Astrocyte of the spinal cord (primary cell): ENCODE results near the gene GGCX.
"Not testable (repeated sequence)": the region's sequence is repeated elsewhere in the genome, so short reads cannot be mapped to it uniquely, and the experiment has no call there.

ENCODE experiments used
- DNase-seq: peaks from one replicate; pipeline ENCODE4 v3.0.0; 2011; ENCODE audit warnings: low read depth, low spot score
- H3K4me3 ChIP-seq: 2 replicates; pipeline ENCODE4 v1.5.1; 2011; ENCODE audit warnings: low read depth, mild to moderate bottlenecking, low read length, moderate library complexity
- in situ Hi-C: cut with HindIII; loops from 2 replicates; pipeline ENCODE4 v1.10.0; 2017; ENCODE audit warnings: low sequenced_read_pairs
- TF ChIP-seq, protein P1 (sequence below): IDR thresholded peaks from 2 replicates; pipeline ENCODE4 v1.5.1; 2012; ENCODE audit warnings: low read depth, mild to moderate bottlenecking, low read length, inconsistent platforms

Gene GGCX

DNA sequence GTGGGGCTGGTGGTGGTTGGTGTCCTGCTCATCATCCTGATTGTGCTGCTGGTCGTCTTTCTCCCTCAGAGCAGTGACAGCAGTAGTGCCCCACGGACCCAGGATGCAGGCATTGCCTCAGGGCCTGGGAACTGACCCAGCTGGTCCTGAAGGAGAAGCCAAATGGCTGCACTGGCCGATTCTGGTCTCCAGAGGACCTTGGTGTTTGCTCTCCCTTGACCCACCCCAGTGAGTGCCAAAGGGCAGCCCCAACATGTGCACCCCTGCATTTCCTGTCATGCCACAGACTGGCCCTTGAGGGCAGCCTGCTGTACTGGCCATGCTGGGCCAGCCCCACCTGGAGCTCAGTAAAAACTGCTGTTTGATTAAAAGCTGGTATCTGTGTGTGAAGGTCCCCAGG, 31.7 kb upstream of the GGCX start:
- no peak for DNase-seq
- TF ChIP-seq, protein P1, sequence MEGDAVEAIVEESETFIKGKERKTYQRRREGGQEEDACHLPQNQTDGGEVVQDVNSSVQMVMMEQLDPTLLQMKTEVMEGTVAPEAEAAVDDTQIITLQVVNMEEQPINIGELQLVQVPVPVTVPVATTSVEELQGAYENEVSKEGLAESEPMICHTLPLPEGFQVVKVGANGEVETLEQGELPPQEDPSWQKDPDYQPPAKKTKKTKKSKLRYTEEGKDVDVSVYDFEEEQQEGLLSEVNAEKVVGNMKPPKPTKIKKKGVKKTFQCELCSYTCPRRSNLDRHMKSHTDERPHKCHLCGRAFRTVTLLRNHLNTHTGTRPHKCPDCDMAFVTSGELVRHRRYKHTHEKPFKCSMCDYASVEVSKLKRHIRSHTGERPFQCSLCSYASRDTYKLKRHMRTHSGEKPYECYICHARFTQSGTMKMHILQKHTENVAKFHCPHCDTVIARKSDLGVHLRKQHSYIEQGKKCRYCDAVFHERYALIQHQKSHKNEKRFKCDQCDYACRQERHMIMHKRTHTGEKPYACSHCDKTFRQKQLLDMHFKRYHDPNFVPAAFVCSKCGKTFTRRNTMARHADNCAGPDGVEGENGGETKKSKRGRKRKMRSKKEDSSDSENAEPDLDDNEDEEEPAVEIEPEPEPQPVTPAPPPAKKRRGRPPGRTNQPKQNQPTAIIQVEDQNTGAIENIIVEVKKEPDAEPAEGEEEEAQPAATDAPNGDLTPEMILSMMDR, result no peak
- in situ Hi-C loops, result no loop called here

DNA sequence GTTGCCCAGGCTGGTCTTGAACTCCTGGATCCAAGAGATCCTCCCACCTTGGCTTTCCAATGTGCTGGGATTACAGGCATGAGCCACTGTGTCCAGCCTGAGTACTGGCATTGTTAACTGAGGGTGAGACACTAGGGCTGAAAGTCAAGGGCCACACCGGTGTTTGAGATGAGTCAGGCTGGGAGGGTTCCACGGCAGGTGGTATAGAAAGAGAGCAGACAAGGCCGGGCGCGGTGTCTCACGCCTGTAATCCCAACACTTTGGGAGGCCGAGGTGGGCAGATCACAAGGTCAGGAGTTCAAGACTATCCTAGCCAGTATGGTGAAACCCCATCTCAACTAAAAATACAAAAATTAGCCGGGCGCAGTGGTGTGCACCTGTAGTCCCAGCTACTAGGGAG, 31.0 kb upstream of the GGCX start:
- in situ Hi-C loops, DNase-seq, H3K4me3 ChIP-seq: not testable (repeated sequence)

More for the DNA sequence above, 31.7 kb upstream of the GGCX start:
- H3K4me3 ChIP-seq, result no peak overlapping the region

DNA sequence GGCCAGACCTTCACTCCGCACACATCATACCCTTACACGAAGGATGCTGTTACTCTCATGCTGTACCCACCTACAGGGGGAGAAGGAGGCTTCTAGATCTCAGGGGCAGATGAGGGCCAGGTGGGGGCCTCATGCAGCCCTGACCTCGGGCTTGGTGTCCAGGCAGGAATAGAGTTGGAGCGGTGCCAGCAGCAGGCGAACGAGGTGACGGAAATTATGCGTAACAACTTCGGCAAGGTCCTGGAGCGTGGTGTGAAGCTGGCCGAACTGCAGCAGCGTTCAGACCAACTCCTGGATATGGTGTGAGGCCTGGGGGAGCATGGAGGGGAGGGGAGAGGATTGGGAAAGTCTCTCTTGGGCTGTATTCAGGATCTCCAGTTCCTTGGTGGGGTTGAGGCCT, 30.3 kb upstream of the GGCX start:
- no peak overlapping the region for H3K4me3 ChIP-seq
- DNase-seq, result no peak
- in situ Hi-C loops, result no loop called here
- TF ChIP-seq, protein P1, result no peak

DNA sequence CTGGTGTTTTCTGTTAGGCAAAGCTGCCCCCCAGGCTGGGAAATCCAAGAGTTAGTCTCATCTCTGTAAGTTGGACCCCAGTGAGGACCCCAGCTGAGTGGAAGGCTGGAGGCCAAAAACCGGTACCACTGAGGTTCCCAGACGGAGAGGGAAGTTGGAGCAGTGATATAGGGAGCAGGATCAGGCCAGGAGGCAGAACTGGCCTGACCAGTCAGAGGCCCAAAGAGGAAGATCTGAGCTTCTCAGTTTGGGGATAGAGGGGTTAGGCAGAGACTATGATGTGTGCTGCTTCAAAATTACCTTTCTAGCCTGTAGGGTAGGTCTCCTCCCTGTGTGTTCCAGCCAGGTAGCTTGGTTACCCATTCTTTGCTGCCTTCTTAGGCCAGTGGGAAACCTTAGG, 29.7 kb upstream of the GGCX start:
- no peak overlapping the region for H3K4me3 ChIP-seq
- in situ Hi-C loops, result no loop called here
- no peak for DNase-seq
- TF ChIP-seq, protein P1, result no peak

DNA sequence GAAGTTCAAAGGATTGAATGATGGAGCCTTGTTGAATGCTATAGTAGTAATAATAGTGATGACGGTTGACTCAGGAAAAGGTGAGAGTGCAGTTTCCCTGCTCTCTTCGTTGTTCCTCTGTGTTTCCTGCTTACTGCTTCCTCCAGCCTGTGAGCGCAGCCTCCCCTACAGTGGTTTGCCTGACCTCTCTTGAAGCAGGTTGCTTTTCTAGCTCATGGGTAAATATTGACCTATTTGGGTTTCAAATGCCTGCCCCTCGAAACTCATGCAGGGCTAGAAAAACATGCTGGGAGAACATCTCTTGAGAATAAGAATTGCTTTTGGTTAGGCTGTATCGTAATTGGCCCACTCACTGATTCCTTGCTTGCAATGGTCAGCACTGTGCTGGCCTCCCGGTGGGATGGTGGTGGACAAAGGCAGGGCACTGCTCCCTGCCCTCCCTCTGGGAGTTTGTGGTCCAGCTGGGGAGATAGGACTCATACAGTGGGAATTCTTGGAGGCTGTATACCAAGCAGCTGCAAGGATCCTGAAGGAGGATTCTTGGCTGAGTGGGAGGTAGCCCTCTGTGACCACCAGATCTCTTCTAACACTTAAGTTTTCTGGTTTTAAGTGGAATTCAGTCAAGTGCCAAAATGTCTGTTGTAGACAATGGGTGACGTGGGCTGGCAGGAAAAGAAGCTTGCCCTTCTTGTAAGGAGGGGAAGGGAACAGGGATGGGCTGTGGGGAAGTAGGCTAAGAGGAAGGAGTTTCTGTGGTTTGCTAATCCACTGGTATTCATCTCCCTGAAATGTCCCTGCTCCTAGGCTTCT, 28.9 kb upstream of the GGCX start:
- TF ChIP-seq, protein P1, result no peak
- peak; percentile 98 for DNase-seq
- in situ Hi-C loops, result no loop called here
- no peak overlapping the region for H3K4me3 ChIP-seq

DNA sequence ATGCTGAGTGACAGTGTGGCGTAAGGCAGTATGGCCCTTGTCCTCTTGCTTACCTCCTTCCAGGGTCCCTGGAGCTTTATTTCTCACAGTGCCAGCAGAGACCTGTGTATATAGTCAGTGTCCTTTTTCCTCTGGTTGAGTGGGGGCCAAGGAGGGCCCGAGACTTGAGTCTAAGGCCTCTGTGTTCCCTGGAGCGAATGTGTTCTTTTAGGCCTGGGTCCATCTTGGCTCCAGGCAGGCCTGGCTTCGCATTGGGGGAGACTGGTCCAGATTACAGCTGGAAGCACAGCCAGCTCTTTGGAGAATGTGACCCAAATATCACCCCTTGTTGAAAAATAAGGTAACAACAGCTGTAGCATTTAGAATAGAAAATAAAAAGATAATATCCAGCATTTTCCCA, 27.9 kb upstream of the GGCX start:
- TF ChIP-seq, protein P1, result no peak
- no peak overlapping the region for H3K4me3 ChIP-seq
- in situ Hi-C loops, result no loop called here
- DNase-seq, result no peak

DNA sequence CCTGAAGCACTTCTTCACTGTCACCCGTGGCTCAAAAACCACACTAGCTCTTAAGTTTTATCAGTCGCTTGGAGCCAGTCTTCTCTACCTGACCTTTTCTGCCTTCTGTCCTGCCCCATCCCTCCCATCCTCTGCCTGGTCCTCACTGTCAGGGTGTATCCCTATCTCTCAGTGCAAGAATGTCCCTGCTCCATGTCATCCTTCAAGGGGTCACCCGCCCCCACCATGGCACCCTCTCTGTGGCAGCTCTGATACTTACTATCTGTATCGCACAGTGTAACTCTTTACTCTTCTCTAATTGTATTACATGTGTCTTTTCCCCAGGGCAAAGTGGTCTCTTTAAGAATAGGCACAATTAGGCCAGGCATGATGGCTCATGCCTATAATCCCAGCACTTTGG, 27.4 kb upstream of the GGCX start:
- TF ChIP-seq, protein P1, result no peak
- in situ Hi-C loops, result no loop called here
- no peak overlapping the region for H3K4me3 ChIP-seq
- no peak for DNase-seq
